Stomach (tissue), 9 donors: ENCODE measurements around the gene HOXB6. TPM values are rescaled to one million over a fixed set of nuclear protein-coding genes. Genes with fewer than 3 reads are reported as not detected.
A peak's percentile ranks its signal among the peaks of the same experiment; 100 is the strongest.

ENCODE experiments used
- DNase-seq, 2 donors: peaks; one replicate each; pipeline versions ENCODE4 v3.0.0 to v3.0.0-alpha.2; 2013 to 2019
- H3K27ac ChIP-seq, 5 donors: fragments of 200-600 bp in 4 of 5; sonication (generic) in 4 of 5; one replicate each; pipeline ENCODE4 v1.5.1; 2013 to 2019; ENCODE audit warnings: mild to moderate bottlenecking in 1 of 5, moderate library complexity in 1 of 5
- H3K27me3 ChIP-seq, 3 donors: fragments of 200-600 bp; sonication (generic); one replicate each; pipeline ENCODE4 v1.5.1; 2017 to 2019; ENCODE audit warnings: mixed run types in 1 of 3
- H3K36me3 ChIP-seq, 4 donors: fragments of 200-600 bp; sonication (generic); 1 replicate in 3 of 4; 2 replicates in 1 of 4; pipeline ENCODE4 v1.5.1; 2016 to 2019
- H3K4me1 ChIP-seq, 4 donors: fragments of 200-600 bp; sonication (generic); one replicate each; pipeline ENCODE4 v1.5.1; 2016 to 2019
- H3K4me3 ChIP-seq, 4 donors: fragments of 200-600 bp; sonication (generic) in 3 of 4; one replicate each; pipeline ENCODE4 v1.5.1; 2016 to 2019; ENCODE audit warnings: mild to moderate bottlenecking in 1 of 4
- H3K9me3 ChIP-seq, 4 donors: fragments of 200-600 bp; sonication (generic); one replicate each; pipeline ENCODE4 v1.5.1; 2016 to 2019
- EP300 ChIP-seq: sonication (generic); formaldehyde crosslinking; IDR thresholded peaks from one replicate; pipeline ENCODE4 v1.6.1; 2017; ENCODE audit warnings: antibody characterized with exemption
- POLR2A ChIP-seq, 4 donors: fragments of 450-650 bp; IDR thresholded peaks; one replicate each; pipeline ENCODE4 v1.6.1; 2016; ENCODE audit warnings: antibody characterized with exemption in 4 of 4, control low read depth in 2 of 4, mild to moderate bottlenecking in 1 of 4, moderate library complexity in 1 of 4
- POLR2AphosphoS5 ChIP-seq, 3 donors: sonication (generic); formaldehyde crosslinking; IDR thresholded peaks; one replicate each; pipeline ENCODE4 v1.6.1; 2016; ENCODE audit warnings: antibody characterized with exemption in 3 of 3
- WGBS, 5 donors: extraction: QIAGEN DNeasy Blood & Tissue Kit in 3 of 5; methylation state at CpG; one replicate each; pipeline versions ENCODE4 v1.1.5 to v1.1.7; 2013 to 2018; 5-methylcytosine and 5-hydroxymethylcytosine counted together
- intact Hi-C: fragments of 100-400 bp; cut with DNase I; formaldehyde crosslinking; loops from one replicate; pipeline ENCODE4 v1.15.1; 2023; ENCODE audit warnings: low total_unique reads
- polyA plus RNA-seq, 3 donors: library from polyadenylated mRNA; stranded (reverse); fragments of 200-250 nt; gene quantifications; one replicate each; pipeline ENCODE4 v1.2.3, GENCODE V29; 2013
- total RNA-seq, 5 donors: library from RNA; depleted of rRNA; stranded (reverse); fragments of >200 nt; gene quantifications; one replicate each; pipeline versions ENCODE4 v1.1.0 to v1.2.3, GENCODE V29; 2014 to 2016
- TF ChIP-seq, protein P1 (sequence below), 7 experiments: fragments of 450-650 bp in 4 of 7; fragments of 200-600 bp in 3 of 7; sonication (generic) in 3 of 7; IDR thresholded peaks; one replicate each; pipeline ENCODE4 v1.5.1; 2016 to 2019; ENCODE audit warnings: antibody characterized with exemption in 7 of 7, control low read depth in 2 of 7, mild to moderate bottlenecking in 1 of 7
- donor health status: healthy with polysubstance abuse.
- donor health status: Bipolar disorder and iron deficiency.
- donor health status: healthy.

The HOXB6 gene
- total and polyA plus RNA-seq, 8 donors: 4.2 to 150 (median 10.9) TPM

DNA sequence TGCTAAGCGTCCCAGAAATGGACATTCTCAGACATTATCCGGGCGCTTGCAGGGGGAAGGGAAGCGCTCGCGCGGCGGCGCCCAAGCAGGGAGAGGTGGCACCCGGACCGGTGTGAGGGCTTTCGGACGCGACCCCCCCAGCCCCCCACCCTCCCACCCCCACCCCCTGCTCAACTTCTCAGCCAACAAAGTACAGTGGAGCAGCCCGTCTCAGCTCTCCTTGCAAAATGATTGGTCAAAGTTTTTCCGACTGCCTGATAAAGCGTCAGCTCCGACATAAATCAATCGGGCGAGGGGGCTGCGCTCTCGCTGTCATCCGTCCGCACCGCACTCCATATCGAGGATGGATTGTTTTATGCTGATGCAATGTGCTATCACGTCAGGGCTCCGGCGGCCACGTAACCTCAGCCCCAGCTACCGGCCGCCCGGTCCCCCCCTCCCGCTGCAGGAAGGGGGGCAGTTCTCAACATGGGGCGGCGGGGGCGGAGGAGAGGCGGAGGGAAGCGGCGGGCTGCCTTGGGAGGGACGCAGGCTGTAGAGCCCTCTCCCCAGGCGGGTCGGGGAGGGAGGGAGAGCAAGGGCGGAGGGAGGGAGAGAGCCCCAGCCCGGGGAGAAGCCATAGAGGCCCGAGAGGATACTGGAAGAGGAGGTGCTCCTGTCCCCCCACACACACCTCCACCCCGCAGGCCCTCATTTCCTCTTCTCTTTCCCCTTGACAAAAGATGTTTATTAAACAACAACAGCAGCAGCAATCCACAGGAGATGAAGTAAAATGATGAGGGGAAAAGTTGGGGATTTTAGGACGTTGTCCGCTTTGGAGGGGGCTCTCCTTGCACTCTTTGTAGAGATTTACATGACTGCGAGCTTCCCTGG, 21.7 kb upstream of the HOXB6 start, which contains the start of gene HOXB9:
Gene HOXB9 (minus strand): TSS at position 114 of the 873 bp plus-strand sequence. CDS start 89 bp downstream, at position 25.
- Histone ChIP-seq H3K9me3 (no peaks in the 10 kb centered on the region), H3K4me3 (peak within 1 kb of the TSS; percentile 32 to 58 (median 40)), H3K27ac (peak within 1 kb of the TSS in 1 of 5 donors; percentile 23), H3K4me1 (peaks cover 23 to 27% (median 23%) of the 10 kb centered on the region in 4 donors), H3K27me3 (peaks cover 53 to 100% (median 99%) of the 10 kb centered on the region in 3 donors), H3K36me3 (no peaks in the 10 kb centered on the region)
- TF ChIP-seq POLR2A (IDR thresholded peaks at IDR 0.05) (no peak), EP300 (no peak)
- TF ChIP-seq, protein P1, sequence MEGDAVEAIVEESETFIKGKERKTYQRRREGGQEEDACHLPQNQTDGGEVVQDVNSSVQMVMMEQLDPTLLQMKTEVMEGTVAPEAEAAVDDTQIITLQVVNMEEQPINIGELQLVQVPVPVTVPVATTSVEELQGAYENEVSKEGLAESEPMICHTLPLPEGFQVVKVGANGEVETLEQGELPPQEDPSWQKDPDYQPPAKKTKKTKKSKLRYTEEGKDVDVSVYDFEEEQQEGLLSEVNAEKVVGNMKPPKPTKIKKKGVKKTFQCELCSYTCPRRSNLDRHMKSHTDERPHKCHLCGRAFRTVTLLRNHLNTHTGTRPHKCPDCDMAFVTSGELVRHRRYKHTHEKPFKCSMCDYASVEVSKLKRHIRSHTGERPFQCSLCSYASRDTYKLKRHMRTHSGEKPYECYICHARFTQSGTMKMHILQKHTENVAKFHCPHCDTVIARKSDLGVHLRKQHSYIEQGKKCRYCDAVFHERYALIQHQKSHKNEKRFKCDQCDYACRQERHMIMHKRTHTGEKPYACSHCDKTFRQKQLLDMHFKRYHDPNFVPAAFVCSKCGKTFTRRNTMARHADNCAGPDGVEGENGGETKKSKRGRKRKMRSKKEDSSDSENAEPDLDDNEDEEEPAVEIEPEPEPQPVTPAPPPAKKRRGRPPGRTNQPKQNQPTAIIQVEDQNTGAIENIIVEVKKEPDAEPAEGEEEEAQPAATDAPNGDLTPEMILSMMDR (IDR thresholded peaks at IDR 0.05): no peak
- intact Hi-C loops: loop anchor here (10.0 kb wide), 1 partner anchor 292 kb away; no protein-coding TSS in a partner anchor
- DNase-seq: peak in 1 of 2 donors; percentile 68
- 2 to 8% (median 3%) methylated on average over 28 to 50 of the region's 50 CpGs for whole genome bisulfite sequencing, 5 donors

DNA sequence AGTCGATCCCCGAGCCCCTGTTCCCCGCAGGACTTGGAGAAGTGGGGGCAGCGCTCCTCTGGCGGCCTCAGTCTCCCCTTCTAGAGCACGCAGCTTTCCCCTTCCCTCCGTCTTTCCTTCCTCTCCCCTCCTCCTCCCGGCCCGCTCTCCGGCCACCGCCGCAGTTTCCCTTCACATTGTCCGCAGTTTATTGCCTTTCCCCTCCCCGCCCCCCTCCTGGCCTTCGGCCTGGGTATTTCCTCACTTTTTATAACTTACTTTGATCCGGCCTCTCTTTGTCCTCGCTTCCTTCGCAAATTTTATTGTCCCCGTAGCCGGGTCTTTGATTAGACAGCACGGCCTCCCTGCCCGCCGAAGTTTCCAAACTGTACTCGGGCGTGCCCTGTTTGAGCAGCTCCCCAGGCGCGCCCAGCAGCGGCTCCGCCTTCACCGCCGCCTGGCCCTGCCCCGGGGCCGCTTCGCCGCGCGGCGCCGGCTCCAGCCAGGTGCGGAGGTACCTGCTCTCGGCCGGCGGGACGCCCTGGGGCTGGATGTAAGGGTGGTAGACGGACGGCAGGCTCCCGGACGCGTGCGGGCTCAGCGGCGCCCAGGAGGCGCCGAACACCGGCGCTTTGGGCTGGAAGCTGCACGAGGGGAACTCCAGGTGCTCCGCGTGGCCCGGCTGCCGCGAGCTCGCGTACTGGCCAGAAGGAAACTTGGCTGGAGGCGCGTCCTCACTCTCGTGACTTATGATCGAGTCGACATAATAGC, 20.9 kb upstream of the HOXB6 start:
- Histone ChIP-seq H3K4me1 (peaks cover 23 to 27% (median 23%) of the 10 kb centered on the region in 4 donors), H3K27me3 (peaks cover 45 to 100% (median 99%) of the 10 kb centered on the region in 3 donors), H3K4me3 (peak overlapping the region; percentile 32 to 58 (median 40)), H3K36me3 (no peaks in the 10 kb centered on the region), H3K9me3 (no peaks in the 10 kb centered on the region), H3K27ac (peak overlapping the region in 1 of 5 donors; percentile 23)
- 0 to 2% (median 1%) methylated on average over 43 to 69 of the region's 69 CpGs for WGBS, 5 donors
- no peak for TF ChIP-seq POLR2A (IDR thresholded peaks at IDR 0.05)
- intact Hi-C loops: loop anchor here (10.0 kb wide), 1 partner anchor 291 kb away; no protein-coding TSS in a partner anchor
- DNase-seq: peak; percentile 46 to 71

DNA sequence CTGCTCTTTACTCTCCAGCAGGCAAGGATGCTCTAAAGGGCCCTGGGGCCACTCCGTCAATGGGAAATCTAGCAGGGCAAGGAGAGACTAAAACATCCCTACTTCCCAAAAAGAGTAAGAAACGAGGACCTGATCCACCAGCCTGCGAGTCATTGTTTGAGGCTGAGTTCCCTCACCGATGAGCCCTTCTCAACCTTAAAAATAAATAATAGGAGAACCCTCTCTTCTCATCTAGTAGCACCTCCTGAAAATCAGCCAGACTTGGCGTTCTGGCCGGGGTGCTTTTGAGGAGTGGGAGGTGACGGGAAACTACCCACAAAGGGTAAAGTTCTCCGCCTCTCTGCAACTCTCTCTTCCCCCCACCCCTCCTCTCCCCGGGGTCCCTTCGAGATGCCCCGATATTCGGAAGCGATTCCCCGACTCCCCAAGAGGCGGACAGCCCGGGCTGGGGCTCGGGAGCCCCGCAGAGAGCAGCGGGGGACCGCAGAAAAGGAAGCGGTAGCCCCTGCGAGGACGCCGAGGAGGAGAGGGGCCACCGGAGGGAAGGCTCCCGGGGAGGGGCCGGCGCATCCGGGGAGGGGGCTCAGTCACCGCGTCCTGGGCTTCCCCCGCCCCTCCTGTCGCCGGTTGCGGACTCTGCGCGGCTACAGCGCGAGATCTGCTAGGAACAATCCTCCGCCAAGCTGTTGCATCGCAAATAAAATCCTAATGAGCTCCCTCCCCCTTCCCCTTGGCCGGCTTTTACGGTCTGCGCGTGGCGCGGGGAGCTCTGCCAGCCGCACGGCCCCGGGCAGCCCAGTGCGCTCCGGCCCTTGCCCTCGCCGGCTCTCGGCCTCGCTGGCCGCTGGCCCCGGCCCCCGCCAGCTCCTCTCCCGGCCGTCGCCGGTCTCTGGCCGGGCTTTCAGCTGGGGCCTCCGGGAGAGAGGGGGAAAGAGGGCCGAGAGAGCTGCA, 20.0 kb upstream of the HOXB6 start:
- H3K36me3 ChIP-seq: no peaks in the 10 kb centered on the region
- H3K4me3 ChIP-seq: peak overlapping the region; percentile 32 to 58 (median 40)
- peak overlapping the region in 1 of 5 donors; percentile 23 for H3K27ac ChIP-seq
- WGBS, 5 donors: 2 to 7% (median 3%) methylated on average over 41 to 66 of the region's 66 CpGs
- intact Hi-C loops: loop anchor here (10.0 kb wide), 1 partner anchor 290 kb away; no protein-coding TSS in a partner anchor
- no peak for DNase-seq
- peaks cover 23 to 27% (median 23%) of the 10 kb centered on the region in 4 donors for H3K4me1 ChIP-seq
- no peaks in the 10 kb centered on the region for H3K9me3 ChIP-seq
- TF ChIP-seq, protein P1 (IDR thresholded peaks at IDR 0.05): no peak
- TF ChIP-seq EP300: no peak
- no peak for TF ChIP-seq POLR2AphosphoS5 (IDR thresholded peaks at IDR 0.05)
- no peak for TF ChIP-seq POLR2A (IDR thresholded peaks at IDR 0.05)
- H3K27me3 ChIP-seq: peaks cover 44 to 100% (median 99%) of the 10 kb centered on the region in 3 donors

DNA sequence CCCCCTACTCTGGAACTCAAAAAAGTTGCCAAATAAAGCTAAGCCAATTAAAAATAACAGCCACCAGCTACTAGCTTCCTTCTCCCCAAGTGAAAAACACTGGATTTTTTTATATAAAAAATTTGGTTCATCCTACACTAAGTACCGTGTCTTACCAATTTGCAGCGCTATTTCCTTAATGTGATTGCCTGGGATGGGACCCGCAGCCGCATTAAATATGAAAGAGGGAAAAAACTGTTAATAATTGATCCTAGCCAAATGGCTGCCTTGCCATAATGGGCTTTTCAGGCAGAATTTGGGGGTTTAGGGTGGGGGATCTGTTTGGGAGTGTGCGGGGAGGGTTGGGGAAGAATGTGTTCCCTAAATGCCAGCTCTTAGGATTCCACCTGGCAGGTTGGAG, 19.3 kb upstream of the HOXB6 start:
- WGBS, 5 donors: 23 to 31% (median 26%) methylated on average over 5 of the region's 5 CpGs

More for the DNA sequence above, 19.3 kb upstream of the HOXB6 start:
- Histone ChIP-seq H3K4me1 (peaks cover 23 to 30% (median 25%) of the 10 kb centered on the region in 4 donors), H3K4me3 (no peak overlapping the region), H3K27ac (no peak overlapping the region), H3K36me3 (no peaks in the 10 kb centered on the region), H3K27me3 (peaks cover 39 to 100% (median 100%) of the 10 kb centered on the region in 3 donors), H3K9me3 (no peaks in the 10 kb centered on the region)
- DNase-seq: no peak
- intact Hi-C loops: loop anchor here (10.0 kb wide), 1 partner anchor 289 kb away; no protein-coding TSS in a partner anchor
- TF ChIP-seq POLR2AphosphoS5 (IDR thresholded peaks at IDR 0.05): no peak
